Germinal center (tissue), 1 donor: ENCODE measurements around the gene PAX5.
A peak's percentile ranks its signal among the peaks of the same experiment; 100 is the strongest.

Source experiments
- DNase-seq: peaks from one replicate; pipeline ENCODE4 v3.0.0; 2012; ENCODE audit warnings: mixed read lengths, low spot score

The PAX5 gene

DNA sequence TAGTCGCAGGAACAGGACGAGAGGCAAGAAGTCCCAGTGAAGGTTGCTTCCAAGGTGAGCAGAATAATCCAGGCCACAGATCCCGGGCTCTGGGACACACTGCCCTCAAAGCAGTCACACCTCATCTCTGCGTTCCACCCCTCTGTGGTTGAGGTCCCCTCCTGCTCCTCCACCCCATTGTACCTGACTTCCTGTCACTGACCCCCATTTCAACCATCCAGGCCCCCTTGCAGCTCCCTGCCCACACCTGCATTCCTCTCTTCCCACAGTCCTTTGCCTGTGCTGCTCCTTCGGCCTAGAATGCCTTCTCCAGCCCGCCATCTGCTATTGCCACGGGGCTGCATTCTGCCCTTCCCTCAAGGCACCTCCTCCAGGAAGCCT is 73.5 kb downstream of the PAX5 start:
- DNase-seq = no peak

DNA sequence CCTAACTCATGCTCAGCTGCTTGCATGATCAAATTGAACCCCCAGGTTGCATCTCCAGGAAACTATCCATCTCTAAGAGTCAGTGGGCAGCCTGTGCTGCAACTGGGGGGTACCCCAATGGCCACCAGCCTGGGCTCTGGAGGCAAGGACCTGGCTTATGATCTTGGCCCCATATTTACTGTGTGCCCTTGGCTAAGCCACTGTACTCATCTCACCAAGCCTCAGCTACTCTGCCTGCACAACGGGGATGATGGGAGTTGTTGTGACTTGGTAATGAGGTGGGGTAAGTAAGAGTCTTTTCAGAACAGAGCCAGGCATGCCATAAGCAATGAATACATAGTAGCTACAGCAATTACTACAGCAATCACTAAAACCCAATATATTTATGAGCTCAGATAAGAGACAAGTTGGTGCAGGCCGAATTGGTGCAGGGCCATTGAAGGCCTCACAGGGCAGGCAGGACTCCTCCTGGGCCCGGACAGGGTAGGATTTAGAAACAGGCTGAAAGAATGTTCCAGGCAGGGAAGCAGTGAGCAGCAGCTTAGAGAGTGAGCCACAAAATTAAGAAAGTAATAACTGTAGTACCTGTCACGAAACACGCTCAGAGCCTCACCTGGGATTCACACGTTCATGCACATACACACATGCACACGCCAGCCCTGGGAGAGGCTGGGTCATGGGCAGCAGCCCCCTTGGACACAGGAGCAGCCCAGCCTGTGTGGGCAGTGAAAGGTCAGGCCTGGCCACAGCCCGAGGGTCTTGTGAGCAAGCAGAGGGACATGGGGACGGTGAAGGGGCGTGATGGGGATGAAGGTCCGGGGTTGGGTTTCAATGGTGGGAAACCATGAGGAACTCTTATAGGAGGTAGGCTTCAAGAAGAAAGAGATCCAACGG is 74.1 kb downstream of the PAX5 start:
- no peak for DNase-seq

- no peak for DNase-seq
Measured at GRCh38 chr9:36956908-36957307, 77.2 kb downstream of the PAX5 start.

GRCh38 chr9:36950389-36950788 is 83.7 kb downstream of the PAX5 start:
- no peak for DNase-seq

- DNase-seq = peak; percentile 24
Measured at GRCh38 chr9:36949466-36949865, 84.6 kb downstream of the PAX5 start.

- no peak for DNase-seq
Measured at GRCh38 chr9:36948051-36948450, 86.0 kb downstream of the PAX5 start.

GRCh38 chr9:36946653-36947052 is 87.4 kb downstream of the PAX5 start:
- DNase-seq = no peak

DNA sequence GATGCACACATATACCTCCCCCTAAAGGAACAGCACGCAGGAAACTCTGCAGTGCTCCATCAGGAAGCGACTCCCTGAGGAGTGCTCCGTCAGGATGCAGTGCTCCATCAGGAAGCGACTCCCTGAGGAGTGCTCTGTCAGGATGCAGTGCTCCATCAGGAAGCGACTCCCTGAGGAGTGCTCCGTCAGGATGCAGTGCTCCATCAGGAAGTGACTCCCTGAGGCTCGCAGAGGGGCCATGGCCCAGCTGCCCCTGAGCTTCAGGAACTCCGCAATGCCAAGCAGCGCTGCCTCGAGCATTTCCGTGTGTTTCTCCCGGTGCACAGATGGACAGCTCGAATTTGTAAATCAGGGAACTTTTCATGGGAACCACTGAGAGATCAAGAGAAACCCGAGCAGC is 88.1 kb downstream of the PAX5 start:
- no peak for DNase-seq

- DNase-seq = no peak
Measured at GRCh38 chr9:36942891-36943290, 91.2 kb downstream of the PAX5 start.

DNA sequence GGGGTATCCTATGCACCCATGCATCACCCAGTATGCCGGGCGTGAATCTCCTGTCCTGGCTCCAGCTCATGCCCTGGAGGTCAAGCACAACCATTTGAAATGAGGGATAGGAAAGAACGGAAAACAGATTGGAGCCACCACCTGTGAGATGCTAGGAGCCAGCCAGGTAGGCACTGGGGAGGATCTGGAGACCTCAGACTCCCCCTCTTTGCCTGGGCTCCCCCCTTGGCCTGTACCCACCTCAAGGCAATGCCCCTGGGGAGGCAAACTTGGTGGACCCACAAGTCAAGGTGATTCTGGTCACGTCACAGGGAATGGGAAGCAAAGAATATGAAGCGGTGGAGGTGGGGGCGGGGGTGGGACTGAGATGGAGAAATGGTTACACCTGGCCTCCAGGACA is 92.6 kb downstream of the PAX5 start:
- no peak for DNase-seq

DNA sequence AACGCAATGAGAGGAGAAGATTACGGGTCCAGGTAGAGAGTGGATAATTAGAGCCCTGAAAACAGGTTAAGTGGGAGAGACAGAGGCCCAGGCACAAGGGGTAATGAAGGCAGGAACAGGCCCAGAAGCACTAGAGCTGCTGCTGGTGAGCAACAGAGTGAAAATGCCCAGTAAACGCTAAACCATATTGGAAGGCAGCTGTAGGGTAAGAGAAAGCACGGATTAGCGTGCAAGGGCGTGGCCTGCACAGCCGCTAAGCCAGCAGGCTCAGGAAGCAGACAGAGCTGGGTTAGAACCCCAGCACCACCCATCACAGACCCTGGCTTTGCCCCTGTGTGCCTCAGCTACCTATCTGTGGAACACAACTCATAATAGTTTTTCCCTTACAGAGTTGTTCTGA is 93.2 kb downstream of the PAX5 start:
- DNase-seq = no peak

- no peak for DNase-seq
Measured at GRCh38 chr9:36940500-36940853, 93.6 kb downstream of the PAX5 start.

GRCh38 chr9:36939655-36940499 is 94.2 kb downstream of the PAX5 start:
- DNase-seq = no peak

GRCh38 chr9:36939214-36939613 is 94.9 kb downstream of the PAX5 start:
- DNase-seq = no peak

DNA sequence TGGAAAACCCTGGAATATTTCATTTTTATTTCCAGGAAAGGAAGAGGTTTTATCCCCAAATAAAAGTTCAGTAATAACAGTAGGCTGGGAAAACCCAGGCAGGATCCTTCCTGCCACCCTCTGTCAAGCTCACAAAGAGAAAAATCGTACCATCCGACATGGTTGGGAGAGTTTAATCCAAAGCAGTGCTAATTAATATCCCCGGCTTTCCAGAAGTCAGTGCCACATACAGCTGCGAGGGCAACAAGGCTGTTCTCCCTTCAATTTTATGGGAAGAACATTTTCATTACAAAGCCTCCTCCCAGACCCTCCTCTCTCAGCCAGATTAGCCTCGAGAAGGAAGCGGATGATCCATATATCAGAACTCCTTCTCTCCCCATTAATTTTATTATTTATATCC is 95.5 kb downstream of the PAX5 start:
- DNase-seq = no peak

- no peak for DNase-seq
Measured at GRCh38 chr9:36937951-36938350, 96.1 kb downstream of the PAX5 start.

DNA sequence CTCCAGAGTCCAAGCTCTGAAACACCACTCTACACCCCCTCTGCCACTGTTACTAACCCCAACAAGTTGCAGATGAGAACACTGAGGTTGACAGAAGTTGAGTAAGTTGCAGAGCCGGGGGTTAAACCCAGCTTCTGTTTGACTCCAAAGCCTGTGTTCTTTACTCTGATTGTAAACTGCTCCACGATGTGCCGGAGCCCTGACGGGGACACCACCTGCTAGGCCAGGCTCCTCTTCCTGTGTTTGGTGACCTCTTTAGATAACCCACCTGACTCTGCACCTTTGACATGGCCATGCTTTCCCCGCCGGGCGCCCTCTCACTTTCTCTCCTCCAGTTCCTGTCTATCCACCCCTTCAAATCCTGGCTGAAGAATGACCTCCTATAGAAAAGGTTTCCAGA is 96.7 kb downstream of the PAX5 start:
- DNase-seq = no peak

GRCh38 chr9:36936498-36936831 is 97.6 kb downstream of the PAX5 start:
- DNase-seq = no peak

DNA sequence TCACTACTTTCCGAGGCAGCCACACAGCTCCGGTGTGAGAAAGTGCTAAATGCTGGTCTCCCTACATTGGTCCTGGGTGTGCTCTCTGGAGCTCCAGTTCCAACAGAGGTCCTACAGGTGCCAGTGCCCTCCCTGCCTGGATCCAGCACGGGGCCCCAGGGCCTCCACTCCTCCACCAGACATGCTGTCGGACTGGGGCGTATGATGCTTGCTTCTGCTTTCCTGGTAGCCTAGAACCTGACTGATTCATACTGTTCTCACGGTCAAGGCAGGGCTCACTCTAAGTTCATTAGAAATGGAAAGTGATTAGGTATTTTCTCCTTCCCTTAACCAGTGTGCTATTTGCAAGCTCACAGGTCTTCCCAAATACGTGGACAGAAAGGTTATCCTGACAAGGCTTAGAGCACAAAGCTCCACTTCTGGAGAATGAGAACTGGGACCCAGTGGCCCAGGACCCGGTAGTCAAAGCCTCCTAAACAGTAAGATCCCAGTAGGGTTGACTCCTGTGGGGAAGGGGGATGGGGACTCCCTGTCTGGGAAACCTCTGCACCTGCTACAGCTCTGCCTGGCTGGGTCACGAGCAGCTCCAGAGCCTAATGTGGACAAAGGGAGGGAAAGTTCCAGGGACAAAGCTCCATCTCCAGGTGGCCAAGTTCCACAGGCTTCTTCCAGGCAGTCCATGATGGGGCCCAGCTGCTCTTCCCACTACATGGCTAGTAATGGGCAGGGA is 98.1 kb downstream of the PAX5 start:
- no peak for DNase-seq

GRCh38 chr9:36935332-36935731 is 98.7 kb downstream of the PAX5 start:
- no peak for DNase-seq

GRCh38 chr9:36934478-36935065 is 99.5 kb downstream of the PAX5 start:
- no peak for DNase-seq

DNA sequence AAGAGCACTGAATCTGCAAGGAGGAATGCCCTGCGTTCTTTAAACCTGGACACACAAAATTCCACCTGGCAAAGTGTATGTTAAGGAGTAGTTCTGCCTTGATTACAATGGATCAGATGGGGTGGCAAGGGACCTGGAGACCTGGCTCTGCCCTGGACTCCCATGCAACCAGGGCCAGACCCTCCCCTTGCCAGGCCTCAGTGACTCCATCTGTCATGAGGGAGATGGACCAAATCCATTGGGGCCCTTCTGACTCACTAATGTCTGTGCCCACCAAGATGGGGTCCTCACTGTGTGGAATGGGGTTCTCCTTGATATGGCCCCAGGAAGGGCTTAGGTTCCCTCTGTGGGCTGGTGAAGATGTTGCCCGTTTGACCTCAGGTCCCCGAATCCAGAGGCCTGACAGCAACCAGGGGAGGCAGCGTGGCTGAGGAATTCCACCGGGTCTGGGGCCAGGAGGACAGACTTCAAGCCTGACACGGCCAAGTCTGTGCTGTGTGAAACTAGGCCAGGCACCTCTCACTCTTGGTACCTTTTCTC is 100.3 kb downstream of the PAX5 start:
- DNase-seq = no peak
